IPS DF 4.7 (cell line): ENCODE data around the gene SLC38A8.
A peak's percentile ranks its signal among the peaks of the same experiment; 100 is the strongest.

Experiments
- DNase-seq: peaks from one replicate; pipeline ENCODE4 v3.0.0-alpha.2; 2013; ENCODE audit warnings: low spot score; ENCODE audit errors: extremely low read depth

The SLC38A8 gene

DNA sequence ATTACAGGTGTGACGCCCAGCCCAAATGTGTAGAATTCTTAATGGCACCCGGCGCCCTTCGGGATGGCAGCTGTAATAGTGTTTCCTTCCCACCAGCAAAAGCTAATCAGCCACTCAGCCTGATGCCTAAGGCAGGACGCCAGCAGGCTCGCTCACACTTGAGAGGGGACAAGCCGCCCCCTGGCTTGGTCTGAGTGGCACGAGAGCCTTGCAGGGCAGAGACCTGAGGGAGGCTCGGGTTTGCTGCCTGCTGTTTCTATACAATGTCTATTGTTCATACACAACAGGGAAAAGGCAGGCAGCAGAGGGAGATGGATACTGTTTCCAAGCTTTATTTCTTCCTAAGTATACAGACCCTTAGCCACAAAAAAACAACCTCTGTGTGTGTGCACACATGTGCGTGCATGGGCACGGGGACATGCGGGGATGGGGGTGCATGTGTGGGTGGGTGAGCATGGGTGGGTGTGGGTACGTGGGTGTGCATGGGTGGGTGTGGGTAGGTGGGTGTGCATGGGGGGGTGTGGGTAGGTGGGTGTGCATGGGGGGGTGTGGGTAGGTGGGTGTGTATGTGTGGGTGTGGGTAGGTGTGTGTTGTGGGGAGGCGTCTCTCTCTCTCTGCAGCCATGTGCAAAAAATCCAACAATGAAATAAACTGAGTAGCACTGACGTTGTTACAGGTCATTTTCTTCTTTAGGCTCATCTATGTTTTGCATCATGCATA lies 10.0 kb downstream of the SLC38A8 start:
- no peak for DNase-seq

DNA sequence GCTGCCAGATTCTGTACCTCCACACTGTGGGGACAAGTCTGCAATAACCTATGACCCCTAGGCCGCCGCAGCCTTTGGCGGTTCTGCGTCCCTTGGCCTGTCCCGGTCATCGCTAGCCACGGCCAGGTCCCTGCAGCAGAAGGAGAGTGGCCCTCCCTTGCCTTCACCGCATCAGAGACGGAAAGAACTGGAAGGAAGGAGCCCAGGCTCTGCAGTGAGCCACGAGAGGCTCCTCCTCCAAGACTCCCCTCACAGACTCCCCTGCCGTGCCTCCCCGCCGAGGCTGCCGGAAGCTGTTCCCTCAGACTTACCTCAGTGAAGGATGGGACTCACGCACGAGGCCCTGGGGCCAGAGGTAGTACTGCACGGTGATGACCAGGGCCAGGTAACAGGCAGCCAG lies 11.0 kb downstream of the SLC38A8 start:
- DNase-seq: no peak

DNA sequence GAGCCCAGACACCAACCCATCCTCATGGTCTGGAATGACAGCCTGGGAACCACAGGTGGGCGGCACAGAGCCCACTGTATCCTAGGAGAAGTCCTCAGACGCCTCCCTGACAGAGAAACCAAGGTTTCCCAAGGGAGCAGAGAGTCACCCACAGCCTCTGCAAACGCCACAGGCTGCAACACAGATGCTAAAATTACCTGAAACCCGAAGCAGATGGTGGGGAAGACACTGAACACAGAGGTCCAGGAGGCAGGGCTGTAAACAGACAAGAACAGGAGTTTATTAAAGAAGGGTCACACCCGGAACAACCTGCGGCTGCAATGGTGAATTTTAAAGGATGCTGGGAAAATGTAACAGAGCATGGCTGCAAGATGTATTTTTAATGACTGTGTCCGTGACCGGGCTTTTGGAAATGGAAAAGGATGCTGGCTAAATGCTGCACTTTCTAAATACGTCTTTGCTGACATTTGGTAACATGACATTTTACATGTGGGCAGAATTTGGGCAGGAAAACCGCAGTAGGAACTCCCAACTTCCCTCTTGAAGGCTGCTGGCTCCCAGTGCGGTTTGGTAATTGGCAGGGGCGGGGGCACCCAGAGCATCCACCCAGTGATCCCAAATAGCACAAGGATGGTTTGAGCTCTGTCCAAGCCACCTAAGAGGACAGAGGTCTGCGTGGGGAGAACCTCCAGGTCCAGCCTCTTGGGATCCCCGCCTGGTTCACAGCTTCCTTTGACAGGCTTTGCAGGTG lies 13.1 kb downstream of the SLC38A8 start:
- DNase-seq: no peak

DNA sequence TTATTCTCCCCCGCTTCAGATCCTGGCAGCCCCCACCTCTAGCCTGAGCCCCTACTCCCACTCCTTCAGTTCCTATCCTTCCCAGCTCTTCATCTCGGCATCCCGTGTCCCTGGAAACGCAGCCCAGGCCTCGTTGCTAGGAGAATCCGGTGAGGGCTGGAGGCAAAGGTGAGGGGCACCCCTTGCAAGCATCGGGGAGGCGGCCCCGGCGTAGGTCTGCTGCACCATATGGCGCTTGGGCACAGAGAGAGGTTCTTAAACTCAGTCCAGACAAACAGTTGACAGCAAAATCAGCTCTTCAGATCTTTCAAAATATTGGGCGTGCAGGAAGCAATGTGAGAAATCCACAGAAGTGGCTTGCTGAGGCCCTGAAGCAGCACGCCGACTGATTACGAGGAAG lies 15.0 kb downstream of the SLC38A8 start:
- no peak for DNase-seq

DNA sequence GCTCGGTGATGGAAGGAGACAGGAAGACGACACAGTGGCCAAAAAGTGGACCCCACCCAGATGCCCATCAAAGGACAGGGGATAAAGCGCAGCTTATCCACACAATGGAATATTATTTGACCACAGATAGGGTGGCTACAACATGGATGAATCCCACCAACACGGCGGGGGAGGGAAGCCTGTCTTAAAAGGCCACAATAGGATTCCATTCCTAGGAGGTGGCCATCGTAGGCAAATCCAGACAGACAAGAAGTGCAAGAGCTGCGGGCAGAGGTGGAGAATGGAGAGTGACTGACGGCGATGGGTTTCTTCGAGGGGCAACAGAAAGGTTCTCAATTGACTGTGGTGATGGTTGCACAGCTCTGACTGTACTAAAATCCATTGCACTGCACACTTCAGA lies 16.0 kb downstream of the SLC38A8 start:
- DNase-seq: no peak

DNA sequence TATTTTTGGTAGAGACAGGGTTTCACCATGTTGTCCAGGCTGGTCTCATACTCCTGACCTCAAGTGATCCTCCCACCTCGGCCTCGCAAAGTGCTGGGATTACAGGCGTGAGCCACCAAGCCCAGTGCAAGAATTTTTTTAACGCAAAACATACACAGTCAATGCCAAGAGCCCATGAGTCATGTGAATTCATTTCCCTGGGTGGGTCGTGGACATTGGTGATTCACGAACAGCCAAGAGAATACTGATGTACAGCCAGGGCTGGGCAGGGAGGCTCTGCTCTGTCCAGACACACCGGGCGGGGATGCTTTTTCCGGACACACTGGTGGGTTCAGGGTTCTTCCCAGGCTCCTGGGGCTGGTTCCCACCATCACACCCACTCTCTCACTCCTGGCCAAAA lies 17.7 kb downstream of the SLC38A8 start:
- no peak for DNase-seq

DNA sequence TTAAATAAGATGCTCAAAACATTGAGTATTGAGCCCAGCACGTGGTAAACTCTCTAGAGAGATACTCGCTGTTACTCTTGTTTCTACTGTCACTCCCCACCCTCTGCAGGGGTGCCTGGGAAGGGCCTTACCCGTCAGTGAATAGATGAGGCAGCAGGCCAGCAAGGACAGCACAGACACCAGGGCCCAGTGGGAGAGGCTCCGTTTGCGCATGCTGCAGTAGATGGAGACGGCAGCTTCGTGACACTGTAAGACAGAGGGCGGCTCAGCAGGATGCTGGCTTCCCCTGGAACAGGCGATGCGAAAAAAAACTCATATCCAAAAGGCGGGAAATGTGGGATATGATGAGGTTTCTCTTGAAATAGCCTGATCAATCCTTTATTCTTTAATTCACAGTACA lies 20.0 kb downstream of the SLC38A8 start:
- no peak for DNase-seq

DNA sequence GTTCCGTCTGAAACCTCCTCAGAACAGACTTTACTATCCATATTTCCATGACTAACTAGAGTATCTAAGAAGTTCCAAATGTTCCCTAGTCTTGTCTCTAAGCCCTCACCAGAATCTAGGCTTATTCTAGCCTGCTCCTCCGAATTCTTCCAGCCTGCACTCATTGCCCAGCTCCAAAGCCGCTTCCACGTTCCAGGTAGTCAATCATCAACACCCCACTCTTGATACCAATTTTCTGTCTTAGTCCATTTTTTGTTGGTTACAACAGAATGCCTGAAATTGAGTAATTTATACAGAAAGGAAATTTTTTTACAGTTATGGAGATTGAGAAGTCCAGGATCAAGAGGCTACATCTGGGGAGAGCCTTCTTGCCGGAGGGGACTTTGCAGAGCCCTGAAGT lies 21.1 kb downstream of the SLC38A8 start:
- DNase-seq: no peak

DNA sequence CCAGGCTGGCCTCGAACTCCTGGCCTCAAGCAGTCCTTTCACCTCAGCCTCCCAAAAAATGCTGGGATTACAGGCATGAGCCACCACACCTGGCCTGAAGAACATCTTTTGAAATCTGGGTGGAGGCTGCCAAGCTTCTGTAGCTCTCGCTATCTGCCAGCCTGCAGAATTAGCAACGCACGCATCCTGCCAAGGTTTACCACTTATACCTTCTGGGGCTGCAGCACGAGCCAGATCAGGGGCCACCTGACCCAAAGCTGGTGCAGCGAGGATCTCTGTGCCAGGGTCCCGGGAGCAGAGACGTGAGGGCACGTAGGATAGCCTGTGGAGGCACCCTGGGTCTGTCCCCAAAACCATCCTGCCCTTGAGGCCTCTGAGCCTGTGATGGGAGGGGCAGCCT lies 22.2 kb downstream of the SLC38A8 start:
- no peak for DNase-seq

DNA sequence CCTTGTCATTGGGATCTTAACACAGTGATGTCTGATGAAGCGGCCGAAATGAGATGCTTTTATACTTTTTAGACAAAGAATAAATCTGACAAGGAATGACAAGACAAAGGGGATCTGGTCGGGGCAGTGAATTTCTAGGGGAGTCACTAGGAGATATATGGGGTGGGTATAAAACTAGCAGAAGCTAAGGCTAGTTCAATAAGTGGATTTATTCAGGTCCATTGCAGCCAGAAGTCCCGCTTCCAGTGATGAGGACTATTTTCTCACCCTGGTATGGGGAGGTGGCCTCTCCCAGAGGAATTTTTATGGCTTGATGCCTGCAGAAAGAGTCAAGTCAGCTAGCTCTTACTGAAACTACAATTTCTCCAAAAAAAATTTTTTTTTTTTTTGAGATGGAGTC lies 23.9 kb downstream of the SLC38A8 start:
- no peak for DNase-seq

DNA sequence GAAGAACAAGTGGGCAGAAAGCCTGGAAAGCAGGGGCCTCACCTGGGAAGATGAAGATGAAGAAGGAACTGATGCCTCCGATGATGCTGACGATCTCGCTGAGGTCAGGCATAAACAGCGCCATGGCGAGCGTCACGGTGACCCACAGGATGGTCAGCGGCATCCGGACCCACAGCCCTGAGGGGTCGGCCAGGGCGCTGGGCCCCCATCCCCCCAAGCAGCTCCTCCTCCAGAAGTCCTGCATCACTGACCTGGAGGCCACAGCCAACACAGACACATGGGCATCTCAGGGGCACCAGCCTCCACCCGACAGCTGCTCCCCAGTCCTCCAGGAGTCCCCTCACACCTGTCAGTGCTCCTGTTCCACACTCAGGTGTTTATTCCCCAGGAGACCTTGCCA lies 26.1 kb downstream of the SLC38A8 start:
- DNase-seq: no peak

DNA sequence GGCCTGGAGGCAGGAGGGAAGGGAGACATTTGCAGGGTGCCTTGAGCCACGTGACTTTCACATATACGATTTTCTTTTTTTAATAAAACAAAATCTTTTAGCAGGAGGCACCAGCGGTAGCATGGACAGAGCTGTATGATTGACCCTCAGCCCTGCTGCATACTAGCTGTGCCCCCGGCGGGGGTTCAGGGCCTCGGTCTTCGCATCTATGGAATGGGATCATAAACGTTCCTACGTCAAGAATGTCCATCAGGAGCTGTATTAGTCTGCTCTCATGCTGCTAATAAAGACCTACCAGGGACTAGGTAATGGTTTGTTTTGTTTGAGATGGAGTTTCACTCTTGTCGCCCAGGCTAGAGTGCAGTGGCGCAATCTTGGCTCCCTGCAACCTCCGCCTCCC lies 27.2 kb downstream of the SLC38A8 start:
- DNase-seq: no peak

DNA sequence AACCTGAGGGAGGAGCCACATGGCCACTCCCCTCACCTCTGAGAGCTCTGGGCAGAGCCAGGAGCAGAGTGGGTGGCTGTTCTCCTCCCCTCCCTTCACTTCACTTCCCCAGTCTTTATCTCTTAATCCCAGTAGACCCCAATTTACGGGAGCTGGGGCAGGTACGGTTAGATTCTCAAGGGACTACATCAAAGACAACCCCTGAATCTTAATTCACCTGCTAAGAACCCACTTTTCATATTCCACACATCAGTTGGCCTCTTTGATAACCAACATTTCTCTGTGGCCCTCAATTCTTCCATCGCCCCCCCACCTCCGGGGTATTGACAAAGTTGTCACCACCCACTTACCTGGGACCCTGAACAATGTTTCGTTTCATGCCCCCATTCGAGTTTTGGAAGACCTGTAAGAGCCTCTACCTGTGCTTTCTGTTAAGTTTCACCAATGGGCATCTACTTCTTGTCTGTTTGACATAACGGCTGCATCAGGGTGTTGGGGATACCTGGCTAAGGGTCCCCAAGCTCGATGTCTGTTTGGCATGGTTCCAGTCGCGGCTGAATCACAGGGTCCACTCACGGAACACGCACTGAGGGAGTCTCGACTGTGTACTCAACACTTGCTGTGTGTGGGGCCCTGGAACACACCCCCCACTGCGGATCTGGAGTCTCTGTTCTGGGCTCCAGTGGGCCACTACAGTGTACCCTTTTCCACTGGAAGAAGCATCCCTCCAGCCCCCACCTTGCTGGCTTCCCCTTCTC lies 27.8 kb downstream of the SLC38A8 start:
- DNase-seq: no peak

DNA sequence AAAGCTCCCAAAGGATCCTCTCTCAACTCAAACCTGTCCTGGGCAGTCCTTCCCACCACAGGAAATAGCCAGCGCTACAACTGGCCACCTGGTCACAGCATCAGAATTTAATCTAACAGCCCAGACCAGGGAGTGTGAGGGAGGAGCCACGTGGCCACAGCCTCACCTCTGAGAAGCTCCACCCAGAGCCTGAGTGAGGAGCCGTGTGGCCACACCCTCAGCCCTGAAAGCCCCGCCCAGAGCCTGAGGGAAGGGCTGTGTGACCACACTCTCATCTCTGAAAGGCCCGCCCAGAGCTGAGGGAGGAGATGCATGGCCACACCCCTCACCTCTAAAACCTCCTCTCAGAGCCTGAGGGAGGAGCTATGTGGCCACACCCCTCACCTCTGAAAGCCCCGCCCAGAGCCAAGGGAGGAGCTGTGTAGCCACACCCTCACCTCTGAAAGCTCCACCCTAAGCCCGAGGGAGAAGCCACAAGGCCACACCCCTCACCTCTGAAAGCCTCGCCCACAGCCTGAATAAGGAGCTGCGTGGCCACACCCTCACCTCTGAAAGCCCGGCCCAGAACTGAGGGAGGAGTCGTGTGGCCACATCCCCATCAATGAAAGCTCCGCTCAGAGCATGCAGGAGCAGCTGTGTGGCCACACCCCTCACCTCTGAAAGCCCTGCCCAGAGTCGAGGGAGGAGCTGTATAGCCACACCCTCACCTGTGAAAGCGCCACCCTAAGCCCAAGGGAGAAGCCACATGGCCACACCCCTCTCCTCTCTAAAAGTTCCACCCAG lies 28.6 kb downstream of the SLC38A8 start:
- peak; percentile 96 for DNase-seq

DNA sequence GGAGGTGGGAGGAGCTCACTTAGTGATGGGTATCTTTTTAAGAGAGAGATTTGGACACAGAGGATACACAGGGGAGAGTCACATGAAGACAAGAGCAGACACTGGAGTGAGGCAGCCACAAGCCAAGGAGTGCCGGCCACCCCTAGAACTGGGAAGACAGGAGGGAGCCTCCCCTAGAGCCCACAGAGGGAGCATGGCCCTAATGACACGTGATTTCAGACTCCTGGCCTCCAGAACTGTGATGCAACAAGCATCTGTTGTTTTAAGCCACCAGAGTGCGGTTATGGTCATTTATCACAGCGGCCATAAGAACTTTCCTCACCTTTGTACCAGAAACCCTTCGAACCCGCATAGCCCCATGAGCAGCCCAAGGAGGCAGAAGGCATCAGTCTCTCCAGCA lies 33.3 kb downstream of the SLC38A8 start:
- no peak for DNase-seq

DNA sequence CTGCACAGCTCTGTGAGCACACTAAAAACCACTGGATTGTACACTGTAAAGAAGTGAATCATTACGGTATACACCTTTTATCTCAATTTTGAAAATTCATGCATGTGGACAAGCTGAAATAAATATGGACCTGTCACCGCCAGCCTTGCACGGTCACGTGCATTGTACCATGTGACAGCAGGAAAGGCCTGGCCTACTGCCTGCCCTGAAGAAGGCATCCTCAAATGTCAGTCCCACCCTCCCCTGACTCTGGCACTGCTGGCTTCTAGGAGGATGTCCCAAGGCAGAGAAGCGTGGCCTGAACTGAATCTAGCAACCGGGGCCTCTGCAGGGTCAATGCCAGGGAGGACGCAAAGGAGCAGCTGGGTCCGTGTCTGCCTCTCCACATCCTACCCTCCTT lies 34.6 kb downstream of the SLC38A8 start:
- no peak for DNase-seq

DNA sequence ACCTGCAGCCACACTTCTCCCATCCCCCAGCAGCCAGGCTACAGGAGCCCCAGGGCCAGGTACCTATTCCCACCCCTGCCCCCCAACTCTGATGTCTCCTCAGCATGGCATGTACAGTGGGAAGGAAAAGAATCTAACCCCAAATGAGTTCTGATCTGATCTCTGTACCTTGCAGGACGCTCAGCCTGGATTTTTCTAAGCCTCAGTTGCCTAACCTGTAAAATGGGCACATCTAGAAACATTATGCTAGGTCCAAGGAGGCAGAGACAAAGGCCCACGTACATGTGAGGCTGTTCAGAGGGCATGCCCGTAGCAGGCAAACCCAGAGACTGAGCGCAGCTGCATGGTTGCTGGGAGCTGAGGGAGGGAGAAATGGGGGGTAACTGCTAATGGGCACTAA lies 35.1 kb downstream of the SLC38A8 start:
- no peak for DNase-seq

DNA sequence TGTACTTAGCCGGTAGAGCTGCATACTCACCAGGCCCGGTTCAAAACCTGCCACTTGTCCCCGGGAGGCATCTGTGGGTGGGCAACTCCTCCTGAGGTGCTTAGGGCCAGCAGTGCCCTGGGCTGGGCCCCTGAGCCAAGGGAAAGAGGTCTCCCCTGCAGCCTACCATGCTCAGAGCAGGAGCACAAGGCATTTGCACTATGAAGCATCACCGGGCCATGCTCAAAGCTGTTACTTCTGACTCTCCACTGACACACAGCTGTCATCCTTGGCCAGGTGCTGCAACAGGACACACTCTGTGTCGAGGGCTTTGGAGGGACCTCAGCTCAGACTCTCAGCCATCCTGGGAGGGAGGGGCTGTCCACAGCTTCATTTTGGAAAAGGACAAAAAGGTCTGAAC lies 37.2 kb downstream of the SLC38A8 start:
- DNase-seq: no peak

DNA sequence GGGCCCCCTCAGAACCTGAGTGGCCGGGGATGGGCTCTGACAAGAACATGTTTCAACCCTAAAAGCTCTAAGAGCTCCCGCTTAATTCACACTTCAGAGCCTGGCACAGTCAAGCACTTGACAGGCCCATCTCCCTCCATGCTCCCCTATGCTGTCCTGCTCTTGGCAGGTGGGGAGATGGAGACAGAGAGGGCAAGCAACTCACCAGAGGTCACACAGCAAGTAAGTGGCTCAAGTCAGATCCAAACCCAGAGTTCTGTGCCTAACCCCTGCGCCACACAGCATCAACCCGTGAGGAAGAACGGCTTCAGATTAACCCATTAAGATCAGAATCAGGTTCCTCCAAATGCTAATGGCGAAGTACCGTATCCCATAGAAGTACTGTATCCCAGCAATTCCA lies 38.2 kb downstream of the SLC38A8 start:
- DNase-seq: no peak

DNA sequence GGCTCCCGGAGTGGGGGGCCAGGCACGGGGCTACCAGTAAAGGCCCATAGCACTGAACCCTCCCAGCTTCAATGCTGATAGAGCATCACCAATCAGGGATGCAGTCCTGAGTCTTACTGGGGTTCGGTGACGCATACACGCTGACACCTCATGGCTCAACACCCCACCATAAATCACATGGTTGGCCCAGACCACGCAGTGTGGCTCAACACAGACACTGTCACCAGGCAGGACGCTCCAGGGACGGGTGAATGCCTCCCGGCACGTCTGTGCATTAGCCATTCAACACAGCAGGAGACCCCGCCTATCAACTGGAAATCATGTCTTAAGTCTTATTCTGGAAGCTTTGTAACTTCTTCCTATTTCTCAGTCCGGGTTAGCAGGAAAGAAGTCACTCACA lies 39.6 kb downstream of the SLC38A8 start:
- DNase-seq: no peak

DNA sequence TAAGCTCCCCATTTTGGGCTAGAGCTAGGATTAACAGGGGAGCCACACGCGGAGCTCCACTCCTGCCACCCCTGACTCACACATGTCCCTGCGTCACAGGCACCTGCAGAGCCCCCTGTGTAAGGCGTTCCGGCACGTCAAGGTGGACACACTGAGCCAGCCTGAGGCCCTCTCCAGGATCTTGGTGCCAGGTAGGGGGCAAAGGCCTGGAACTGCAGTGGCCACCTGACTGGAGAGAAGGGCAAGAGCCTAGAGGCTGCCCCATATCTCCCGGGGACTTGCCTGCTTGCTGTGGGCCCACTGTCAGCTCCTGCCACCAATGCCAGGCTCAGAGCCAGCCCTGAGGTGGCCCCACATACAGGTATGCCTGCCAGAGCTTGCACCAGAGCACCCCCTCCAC lies 40.9 kb downstream of the SLC38A8 start:
- no peak for DNase-seq
